ENCODE results near the gene NDUFS2.

- TF ChIP-seq ZNF274 (IDR thresholded peaks at IDR 0.05; ENCODE audit: low read depth, low read length), result no peak
- TF ChIP-seq YY1 (IDR thresholded peaks at IDR 0.05; ENCODE audit: insufficient read depth, insufficient read length), result no peak
These were observed 20.0 kb upstream of the NDUFS2 start for GRCh38 chr1:161182214-161182613.
